Memory B cell (primary cell): ENCODE measurements around the gene PDE7B.
"Not testable (repeated sequence)": the region's sequence is repeated elsewhere in the genome, so short reads cannot be mapped to it uniquely, and the experiment has no call there.

Source experiments
- ATAC-seq: fragments of 150-1000 bp; cut with Tn5 transposase; 2 replicates; pipeline ENCODE4 v1.10.0; 2021; ENCODE audit warnings: low read depth, mild to moderate bottlenecking, moderate library complexity
- DNase-seq, 2 donors: peaks; one replicate each; pipeline ENCODE4 v3.0.0; 2022; ENCODE audit warnings: low spot score in 2 of 2
- H3K27ac Mint-ChIP-seq: one replicate; pipeline ENCODE4 v1.8.0; 2022; ENCODE audit warnings: mild to moderate bottlenecking, moderate library complexity, mixed read lengths
- H3K27me3 Mint-ChIP-seq: one replicate; pipeline ENCODE4 v1.8.0; 2022; ENCODE audit warnings: mixed read lengths
- H3K36me3 Mint-ChIP-seq: one replicate; pipeline ENCODE4 v1.8.0; 2022; ENCODE audit warnings: mild to moderate bottlenecking, mixed read lengths
- H3K4me1 Mint-ChIP-seq: one replicate; pipeline ENCODE4 v1.8.0; 2022; ENCODE audit warnings: mixed read lengths
- H3K4me3 Mint-ChIP-seq: one replicate; pipeline ENCODE4 v1.8.0; 2022; ENCODE audit warnings: mild to moderate bottlenecking, moderate library complexity, mixed read lengths
- H3K9me3 Mint-ChIP-seq: one replicate; pipeline ENCODE4 v1.8.0; 2022; ENCODE audit warnings: mixed read lengths

The PDE7B gene

GRCh38 chr6:136224974-136225373 is 373.5 kb downstream of the PDE7B start:
- H3K4me1 Mint-ChIP-seq, H3K9me3 Mint-ChIP-seq, H3K27ac Mint-ChIP-seq, H3K4me3 Mint-ChIP-seq, H3K36me3 Mint-ChIP-seq, DNase-seq, H3K27me3 Mint-ChIP-seq, ATAC-seq: not testable (repeated sequence)

GRCh38 chr6:136225496-136225895 is 374.0 kb downstream of the PDE7B start:
- Mint-ChIP-seq H3K27me3 (peaks cover 3% of the 10 kb centered on the region), H3K4me1 (peaks cover 7% of the 10 kb centered on the region), H3K27ac (peak overlapping the region; percentile 8), H3K4me3 (no peak overlapping the region), H3K9me3 (peaks cover 3% of the 10 kb centered on the region), H3K36me3 (peaks cover under 1% of the 10 kb centered on the region)
- ATAC-seq (no peak), DNase-seq (no peak)

DNA sequence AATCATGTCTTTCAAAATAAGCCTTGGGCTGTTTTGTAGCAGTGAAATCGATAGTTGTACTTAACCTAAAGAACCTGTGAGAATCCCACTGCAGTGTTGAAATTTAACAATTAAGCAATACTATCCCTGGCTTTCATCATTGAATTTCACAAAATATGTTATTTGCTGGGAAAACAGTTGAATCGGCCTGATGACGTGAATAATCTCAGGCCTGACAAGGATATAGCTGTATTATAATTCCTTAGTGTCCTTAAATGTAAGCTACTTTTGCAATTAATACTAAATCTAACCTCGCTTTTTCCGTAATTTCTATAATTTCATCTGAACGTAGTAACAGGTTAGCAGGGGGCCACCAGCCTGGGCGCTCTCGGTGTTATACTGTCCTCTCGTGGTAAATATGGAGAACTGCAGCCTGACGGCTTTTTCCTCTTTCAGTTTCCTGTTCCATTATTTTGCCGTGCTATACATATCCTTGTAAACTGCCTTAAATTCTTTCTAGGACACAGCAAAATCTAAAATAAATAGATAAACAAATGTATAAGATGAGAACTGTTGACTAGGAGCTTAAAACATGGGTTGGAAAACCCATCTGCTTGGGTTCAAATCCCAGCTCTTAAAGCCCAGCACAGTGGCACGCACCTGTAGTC is 374.6 kb downstream of the PDE7B start:
- Mint-ChIP-seq H3K27ac (peak overlapping the region; percentile 8), H3K4me1 (peaks cover 7% of the 10 kb centered on the region), H3K4me3 (no peak overlapping the region), H3K9me3 (peaks cover 3% of the 10 kb centered on the region), H3K36me3 (no peaks in the 10 kb centered on the region), H3K27me3 (peaks cover 3% of the 10 kb centered on the region)
- ATAC-seq (peak; percentile 84), DNase-seq (peak; percentile 58 to 61)

DNA sequence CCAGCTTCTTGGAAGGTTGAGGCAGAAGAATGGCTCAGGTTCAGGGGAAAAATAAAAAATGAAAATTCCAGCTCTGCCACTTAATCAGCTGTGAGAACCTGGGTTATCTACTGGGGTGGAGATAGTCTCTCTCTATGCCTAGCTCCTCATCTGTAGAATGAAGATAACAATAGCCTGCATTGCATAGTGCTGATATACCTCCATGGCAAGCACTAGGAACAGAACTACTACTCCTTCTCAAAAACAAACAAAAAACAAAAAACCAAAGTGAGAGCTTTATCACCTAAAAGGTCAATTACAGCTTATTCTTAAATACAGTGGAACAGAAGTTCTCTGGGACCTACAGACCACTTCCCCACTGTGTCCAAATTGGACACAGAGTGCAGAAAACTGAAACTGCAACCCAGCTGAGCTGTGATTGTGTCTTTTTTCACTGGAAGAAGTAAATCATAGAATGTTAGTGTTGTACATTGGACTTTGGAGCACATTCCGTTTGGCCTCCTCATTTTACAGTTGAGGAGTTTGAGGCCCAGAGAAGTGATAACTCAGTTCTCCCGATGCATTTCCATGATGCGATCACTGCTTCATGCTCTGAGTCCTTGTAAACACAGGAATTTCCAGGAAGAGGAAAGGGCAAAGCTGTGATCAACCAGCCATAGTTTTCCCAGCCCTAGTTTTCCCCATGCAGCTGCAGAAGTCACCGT is 375.3 kb downstream of the PDE7B start:
- peak overlapping the region; percentile 9 for H3K4me3 Mint-ChIP-seq
- ATAC-seq (peak; percentile 34), DNase-seq (no peak)
- H3K4me1 Mint-ChIP-seq, result peaks cover 7% of the 10 kb centered on the region
- H3K9me3 Mint-ChIP-seq, result peaks cover 3% of the 10 kb centered on the region
- peaks cover 3% of the 10 kb centered on the region for H3K27me3 Mint-ChIP-seq
- no peak overlapping the region for H3K27ac Mint-ChIP-seq
- no peaks in the 10 kb centered on the region for H3K36me3 Mint-ChIP-seq

DNA sequence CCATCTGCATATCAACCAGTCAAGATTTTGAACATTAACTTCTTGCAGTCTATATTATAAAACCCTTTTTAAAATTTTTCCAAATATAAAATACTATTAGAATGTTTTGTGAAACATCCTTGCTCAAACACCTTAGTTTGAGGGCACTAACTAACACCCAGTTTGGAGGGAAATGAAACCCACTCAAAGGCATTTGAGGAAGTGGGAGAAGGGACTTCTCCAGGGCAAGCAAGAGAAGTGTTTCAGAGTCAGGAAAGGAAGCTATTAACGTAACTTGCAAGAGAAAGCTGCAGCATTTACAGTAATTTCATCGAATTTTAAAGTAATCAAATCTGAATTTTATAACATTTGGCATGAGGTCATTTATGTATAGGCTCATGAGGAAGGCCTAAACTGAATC is 377.3 kb downstream of the PDE7B start:
- DNase-seq, result no peak
- Mint-ChIP-seq H3K9me3 (peaks cover 3% of the 10 kb centered on the region), H3K27ac (no peak overlapping the region), H3K4me1 (peaks cover 7% of the 10 kb centered on the region), H3K4me3 (no peak overlapping the region), H3K36me3 (no peaks in the 10 kb centered on the region), H3K27me3 (peaks cover 1% of the 10 kb centered on the region)
- ATAC-seq, result peak; percentile 48

DNA sequence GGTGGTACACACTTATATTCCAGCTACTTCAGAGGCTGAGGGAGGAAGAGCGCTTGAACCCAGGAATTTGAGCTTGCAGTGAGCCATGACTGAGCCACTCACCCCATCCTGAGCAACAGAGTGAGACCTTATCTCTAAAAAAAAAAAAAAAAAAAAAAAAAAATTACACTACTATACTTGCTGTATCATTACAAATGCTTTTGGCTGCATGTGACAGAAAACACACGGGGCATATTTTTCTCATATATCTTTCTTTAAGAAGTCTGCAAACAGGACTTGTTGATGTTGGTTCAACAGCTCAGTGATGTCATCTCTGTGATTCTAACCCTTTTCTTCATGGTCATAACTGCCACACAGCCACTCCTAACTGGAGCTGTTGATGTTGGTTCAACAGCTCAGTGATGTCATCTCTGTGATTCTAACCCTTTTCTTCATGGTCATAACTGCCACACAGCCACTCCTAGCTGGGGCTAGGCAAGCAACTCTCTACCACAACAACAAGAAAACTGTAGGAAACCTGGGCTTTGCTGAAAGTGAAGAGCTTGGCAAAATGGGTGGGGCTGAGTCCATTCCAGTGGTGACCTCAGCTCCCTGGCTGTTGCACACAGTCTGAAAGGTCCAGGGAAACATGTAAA is 378.8 kb downstream of the PDE7B start:
- H3K4me1 Mint-ChIP-seq, result peaks cover 7% of the 10 kb centered on the region
- H3K36me3 Mint-ChIP-seq, result peaks cover 3% of the 10 kb centered on the region
- no peaks in the 10 kb centered on the region for H3K27me3 Mint-ChIP-seq
- DNase-seq, result no peak
- H3K9me3 Mint-ChIP-seq, result no peaks in the 10 kb centered on the region
- no peak overlapping the region for H3K27ac Mint-ChIP-seq
- ATAC-seq, result no peak
- no peak overlapping the region for H3K4me3 Mint-ChIP-seq

- H3K9me3 Mint-ChIP-seq, result no peaks in the 10 kb centered on the region
- no peak overlapping the region for H3K4me3 Mint-ChIP-seq
- DNase-seq, result no peak
- peaks cover 7% of the 10 kb centered on the region for H3K4me1 Mint-ChIP-seq
- no peak for ATAC-seq
- H3K27ac Mint-ChIP-seq, result no peak overlapping the region
- no peaks in the 10 kb centered on the region for H3K27me3 Mint-ChIP-seq
- H3K36me3 Mint-ChIP-seq, result peaks cover 5% of the 10 kb centered on the region
These were observed 381.2 kb downstream of the PDE7B start for GRCh38 chr6:136232701-136233100.

GRCh38 chr6:136235233-136235564 is 383.7 kb downstream of the PDE7B start:
- no peaks in the 10 kb centered on the region for H3K27me3 Mint-ChIP-seq
- no peaks in the 10 kb centered on the region for H3K9me3 Mint-ChIP-seq
- peaks cover 6% of the 10 kb centered on the region for H3K36me3 Mint-ChIP-seq
- ATAC-seq, result no peak
- no peak for DNase-seq
- peaks cover 2% of the 10 kb centered on the region for H3K4me1 Mint-ChIP-seq
- H3K4me3 Mint-ChIP-seq, result no peak overlapping the region
- no peak overlapping the region for H3K27ac Mint-ChIP-seq

DNA sequence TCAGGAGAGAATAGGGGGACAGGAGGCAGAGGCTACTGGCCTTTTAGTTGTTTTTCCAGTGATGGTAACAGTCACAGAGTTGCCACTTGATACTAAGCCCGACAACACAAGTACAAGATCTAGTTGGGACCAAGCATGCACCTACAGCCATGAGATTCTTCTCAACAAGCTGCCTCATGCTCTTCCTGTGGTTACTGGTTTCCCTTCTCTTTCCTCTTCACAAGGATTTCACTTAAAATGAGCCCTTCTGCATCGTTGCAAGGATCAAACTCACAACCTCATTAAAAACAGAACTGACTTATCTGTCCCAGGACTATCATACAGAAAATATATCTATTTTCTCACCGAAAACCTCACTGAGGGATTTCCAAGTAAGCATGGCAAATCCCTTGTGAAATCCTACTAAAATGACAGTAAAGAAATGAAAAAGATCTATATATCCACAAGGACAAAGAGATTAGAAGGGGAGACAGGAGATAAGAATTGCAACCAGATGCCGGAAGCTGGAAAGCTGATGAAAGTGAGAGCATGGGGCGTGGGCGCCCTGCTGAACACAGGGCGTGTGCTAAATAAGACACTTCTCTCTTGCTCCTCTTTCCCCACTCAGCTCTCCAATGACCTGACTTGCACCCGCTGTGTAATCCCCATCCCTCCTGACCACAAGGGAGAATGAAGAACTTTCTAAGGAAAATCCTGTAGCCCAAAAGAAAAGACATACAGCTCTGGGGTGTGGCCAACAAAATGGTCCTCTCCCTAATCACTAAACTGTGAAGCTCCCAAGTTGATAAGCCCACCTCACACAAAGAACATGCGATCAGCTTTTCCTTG is 385.2 kb downstream of the PDE7B start:
- no peaks in the 10 kb centered on the region for H3K27me3 Mint-ChIP-seq
- H3K36me3 Mint-ChIP-seq, result peaks cover 6% of the 10 kb centered on the region
- peaks cover 2% of the 10 kb centered on the region for H3K4me1 Mint-ChIP-seq
- H3K4me3 Mint-ChIP-seq, result no peak overlapping the region
- no peaks in the 10 kb centered on the region for H3K9me3 Mint-ChIP-seq
- DNase-seq, result no peak
- H3K27ac Mint-ChIP-seq, result no peak overlapping the region
- no peak for ATAC-seq

DNA sequence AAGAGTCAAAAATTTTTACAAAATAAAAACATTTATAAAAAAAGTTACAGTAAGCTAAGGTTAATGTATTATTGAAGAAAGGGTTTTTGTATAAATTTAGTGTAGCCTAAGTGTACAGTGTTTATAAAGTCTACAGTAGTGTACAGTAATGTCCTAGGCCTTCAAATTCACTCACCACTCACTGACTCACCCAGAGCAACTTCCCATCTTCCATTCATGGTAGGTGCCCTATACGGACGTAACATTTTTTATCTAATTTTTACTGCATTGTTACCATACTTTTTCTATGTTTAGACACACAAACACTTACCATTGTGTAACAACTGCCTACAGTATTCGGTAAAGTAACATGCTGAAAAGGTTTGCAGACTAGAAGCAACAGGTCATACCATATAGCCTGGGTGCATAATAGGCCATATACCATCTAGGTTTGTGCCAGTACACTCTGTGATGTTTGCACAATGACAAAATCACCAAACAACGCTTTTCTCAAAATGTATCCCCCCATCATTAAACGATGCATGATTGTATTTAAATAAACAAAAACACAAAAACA is 392.6 kb downstream of the PDE7B start:
- H3K9me3 Mint-ChIP-seq, result no peaks in the 10 kb centered on the region

More for the DNA sequence above, 392.6 kb downstream of the PDE7B start:
- DNase-seq (no peak), ATAC-seq (no peak)
- Mint-ChIP-seq H3K27ac (no peak overlapping the region), H3K36me3 (peaks cover 4% of the 10 kb centered on the region), H3K27me3 (no peaks in the 10 kb centered on the region), H3K4me3 (no peak overlapping the region), H3K4me1 (peaks cover 2% of the 10 kb centered on the region)
